Activated naive CD4-positive, alpha-beta T cell treated with anti-CD3 and anti-CD28 coated beads for 36 hours (primary cell): ENCODE results near the gene TRIM66. TPM values are rescaled to one million over a fixed set of nuclear protein-coding genes. Genes with fewer than 3 reads are reported as not detected.

Experiments used
- CTCF ChIA-PET: fragments of 350-600 bp; sonication (Branson Sonifier 250); formaldehyde crosslinking; loops from one replicate; lab custom pipeline; 2021; ENCODE audit warnings: antibody characterized with exemption; lab: Charles Lee
- DNase-seq: peaks from one replicate; pipeline ENCODE4 v3.0.0-alpha.2; 2020
- H3K27ac Mint-ChIP-seq: one replicate; pipeline ENCODE4 v1.8.0; 2021; ENCODE audit warnings: mild to moderate bottlenecking, mixed read lengths
- H3K27me3 Mint-ChIP-seq: one replicate; pipeline ENCODE4 v1.8.0; 2021; ENCODE audit warnings: low read depth, mixed read lengths
- H3K36me3 Mint-ChIP-seq: one replicate; pipeline ENCODE4 v1.8.0; 2021; ENCODE audit warnings: low read depth, mixed read lengths
- H3K4me1 Mint-ChIP-seq: one replicate; pipeline ENCODE4 v1.8.0; 2021; ENCODE audit warnings: low read depth, mixed read lengths
- H3K4me3 Mint-ChIP-seq: one replicate; pipeline ENCODE4 v1.8.0; 2021; ENCODE audit warnings: mild to moderate bottlenecking, moderate library complexity, mixed read lengths
- H3K9me3 Mint-ChIP-seq: one replicate; pipeline ENCODE4 v1.8.0; 2021; ENCODE audit warnings: mixed read lengths
- intact Hi-C: fragments of 100-400 bp; cut with micrococcal nuclease; formaldehyde crosslinking; loops from one replicate; pipeline ENCODE4 v1.15.1; 2023
- total RNA-seq, 2 experiments: library from RNA; stranded (reverse); gene quantifications; one replicate each; pipeline ENCODE4 v1.2.3, GENCODE V29; 2021

TRIM66 gene
- total RNA-seq, 2 experiments from 2014 or later: 16.4 to 19.1 TPM

GRCh38 chr11:8610532-8611116 lies 71.8 kb downstream of the TRIM66 start:
- Mint-ChIP-seq H3K27ac (no peak overlapping the region), H3K9me3 (no peaks in the 10 kb centered on the region), H3K4me1 (peaks cover 5% of the 10 kb centered on the region), H3K36me3 (peaks cover 4% of the 10 kb centered on the region), H3K27me3 (peaks cover 2% of the 10 kb centered on the region), H3K4me3 (no peak overlapping the region)
- CTCF ChIA-PET: no interaction called here
- intact Hi-C loops: no loop called here
- DNase-seq: peak; percentile 51

GRCh38 chr11:8608652-8609051 lies 73.8 kb downstream of the TRIM66 start:
- intact Hi-C loops: loop anchor here (2.0 kb wide), 1 partner anchor 68 kb away; no protein-coding TSS in a partner anchor
- Mint-ChIP-seq H3K4me1 (peaks cover 5% of the 10 kb centered on the region), H3K27me3 (peaks cover 13% of the 10 kb centered on the region), H3K36me3 (peaks cover 4% of the 10 kb centered on the region), H3K4me3 (no peak overlapping the region), H3K27ac (no peak overlapping the region), H3K9me3 (no peaks in the 10 kb centered on the region)
- CTCF ChIA-PET: interaction anchor here (1.1 kb wide), 1 partner anchor 15 kb away, joined by 3 read pairs; the partner anchor contains the start of gene STK33
- DNase-seq: no peak

- DNase-seq: no peak
- no peak overlapping the region for H3K4me3 Mint-ChIP-seq
- no peak overlapping the region for H3K27ac Mint-ChIP-seq
- peaks cover 5% of the 10 kb centered on the region for H3K4me1 Mint-ChIP-seq
- H3K27me3 Mint-ChIP-seq: peaks cover 18% of the 10 kb centered on the region
- peaks cover 3% of the 10 kb centered on the region for H3K36me3 Mint-ChIP-seq
- intact Hi-C loops: no loop called here
- no peaks in the 10 kb centered on the region for H3K9me3 Mint-ChIP-seq
- CTCF ChIA-PET: no interaction called here
Measured at GRCh38 chr11:8605971-8606563, 76.4 kb downstream of the TRIM66 start.

GRCh38 chr11:8604078-8604723 lies 78.3 kb downstream of the TRIM66 start:
- CTCF ChIA-PET: interaction anchor here (1.7 kb wide), 1 partner anchor 9 kb away, joined by 4 read pairs; no protein-coding TSS in a partner anchor
- no peak overlapping the region for H3K27ac Mint-ChIP-seq
- DNase-seq: peak; percentile 56
- H3K9me3 Mint-ChIP-seq: no peaks in the 10 kb centered on the region
- no peak overlapping the region for H3K4me3 Mint-ChIP-seq
- peaks cover 19% of the 10 kb centered on the region for H3K27me3 Mint-ChIP-seq
- H3K36me3 Mint-ChIP-seq: no peaks in the 10 kb centered on the region
- intact Hi-C loops: loop anchor here (1.0 kb wide), 2 partner anchors 266 to 355 kb away; no protein-coding TSS in a partner anchor
- H3K4me1 Mint-ChIP-seq: no peaks in the 10 kb centered on the region

GRCh38 chr11:8603696-8604077 lies 78.8 kb downstream of the TRIM66 start:
- intact Hi-C loops: loop anchor here (1.0 kb wide), 2 partner anchors 265 to 356 kb away; no protein-coding TSS in a partner anchor
- Mint-ChIP-seq H3K9me3 (no peaks in the 10 kb centered on the region), H3K27ac (no peak overlapping the region)

GRCh38 chr11:8601376-8602133 lies 80.9 kb downstream of the TRIM66 start:
- H3K27ac Mint-ChIP-seq: no peak overlapping the region
- peaks cover 28% of the 10 kb centered on the region for H3K27me3 Mint-ChIP-seq
- intact Hi-C loops: no loop called here
- H3K9me3 Mint-ChIP-seq: no peaks in the 10 kb centered on the region
- CTCF ChIA-PET: no interaction called here
- H3K4me3 Mint-ChIP-seq: no peak overlapping the region
- H3K4me1 Mint-ChIP-seq: no peaks in the 10 kb centered on the region
- no peaks in the 10 kb centered on the region for H3K36me3 Mint-ChIP-seq
- DNase-seq: no peak

More at GRCh38 chr11:8603696-8604077, 78.8 kb downstream of the TRIM66 start:
- DNase-seq: no peak
- Mint-ChIP-seq H3K4me3 (no peak overlapping the region), H3K36me3 (no peaks in the 10 kb centered on the region), H3K27me3 (peaks cover 22% of the 10 kb centered on the region), H3K4me1 (no peaks in the 10 kb centered on the region)
- CTCF ChIA-PET: interaction anchor here (0.6 to 1.7 kb wide), 6 partner anchors 9 to 520 kb away, joined by 3 to 5 read pairs (median 4); no protein-coding TSS in a partner anchor

- peaks cover 38% of the 10 kb centered on the region for H3K27me3 Mint-ChIP-seq
- no peaks in the 10 kb centered on the region for H3K9me3 Mint-ChIP-seq
- intact Hi-C loops: no loop called here
- no peak for DNase-seq
- H3K27ac Mint-ChIP-seq: no peak overlapping the region
- no peak overlapping the region for H3K4me3 Mint-ChIP-seq
- CTCF ChIA-PET: interaction anchor here (0.6 kb wide), 1 partner anchor 408 kb away, joined by 4 read pairs; no protein-coding TSS in a partner anchor
- no peaks in the 10 kb centered on the region for H3K36me3 Mint-ChIP-seq
- H3K4me1 Mint-ChIP-seq: peaks cover 2% of the 10 kb centered on the region
Measured at GRCh38 chr11:8598506-8598905, 84.0 kb downstream of the TRIM66 start.

GRCh38 chr11:8597182-8597581 lies 85.3 kb downstream of the TRIM66 start:
- no peak overlapping the region for H3K4me3 Mint-ChIP-seq
- CTCF ChIA-PET: interaction anchor here (0.6 kb wide), 1 partner anchor 47 kb away, joined by 6 read pairs; no protein-coding TSS in a partner anchor
- H3K4me1 Mint-ChIP-seq: peaks cover 3% of the 10 kb centered on the region
- no peak overlapping the region for H3K27ac Mint-ChIP-seq
- DNase-seq: no peak
- no peaks in the 10 kb centered on the region for H3K36me3 Mint-ChIP-seq
- no peaks in the 10 kb centered on the region for H3K9me3 Mint-ChIP-seq
- intact Hi-C loops: no loop called here
- H3K27me3 Mint-ChIP-seq: peaks cover 45% of the 10 kb centered on the region

GRCh38 chr11:8596504-8597046 lies 85.9 kb downstream of the TRIM66 start:
- intact Hi-C loops: no loop called here
- Mint-ChIP-seq H3K27ac (no peak overlapping the region), H3K9me3 (no peaks in the 10 kb centered on the region), H3K27me3 (peaks cover 46% of the 10 kb centered on the region), H3K4me1 (peaks cover 3% of the 10 kb centered on the region), H3K4me3 (no peak overlapping the region), H3K36me3 (no peaks in the 10 kb centered on the region)
- CTCF ChIA-PET: interaction anchor here (0.7 kb wide), 1 partner anchor 42 kb away, joined by 4 read pairs; no protein-coding TSS in a partner anchor
- no peak for DNase-seq

- Mint-ChIP-seq H3K27me3 (peaks cover 53% of the 10 kb centered on the region), H3K4me1 (peaks cover 3% of the 10 kb centered on the region), H3K27ac (no peak within 1 kb of the TSS), H3K36me3 (no peaks in the 10 kb centered on the region), H3K4me3 (peak within 1 kb of the TSS; percentile 61), H3K9me3 (no peaks in the 10 kb centered on the region)
- intact Hi-C loops: no loop called here
- CTCF ChIA-PET: interaction anchor here (0.6 to 1.6 kb wide), 4 partner anchors 15 to 495 kb away, joined by 3 read pairs; no protein-coding TSS in a partner anchor
- peak; percentile 63 for DNase-seq
Measured at GRCh38 chr11:8593935-8594909, 88.2 kb downstream of the TRIM66 start, which contains the start of gene STK33. Gene STK33, minus strand, starts transcription at chr11:8594228. Its CDS starts 119,323 bp downstream, at chr11:8474905.

GRCh38 chr11:8593455-8593854 lies 89.0 kb downstream of the TRIM66 start:
- Mint-ChIP-seq H3K4me1 (peaks cover 3% of the 10 kb centered on the region), H3K9me3 (no peaks in the 10 kb centered on the region), H3K27me3 (peaks cover 52% of the 10 kb centered on the region), H3K4me3 (peak overlapping the region; percentile 56), H3K27ac (no peak overlapping the region), H3K36me3 (no peaks in the 10 kb centered on the region)
- intact Hi-C loops: no loop called here
- CTCF ChIA-PET: interaction anchor here (1.0 to 1.6 kb wide), 2 partner anchors 15 to 495 kb away, joined by 3 read pairs; no protein-coding TSS in a partner anchor
- no peak for DNase-seq
